Measurements from ENCODE around the gene PITX3. TPM values are rescaled to one million over a fixed set of nuclear protein-coding genes. Genes with fewer than 3 reads are reported as not detected.

PITX3 gene
- total and polyA plus RNA-seq, 9 of the 15 experiments (the other 6 are each of a cell fraction or from before 2014, with no cell fraction given): 0.30 to 0.98 (median 0.95) TPM; not detected in 6

GRCh38 chr10:102225646-102226541, 15.4 kb downstream of the PITX3 start, which contains the start of gene ELOVL3 (continued):
- no peak for TF ChIP-seq YBX1 (IDR thresholded peaks at IDR 0.05)
- TF ChIP-seq ZNF436 (CRISPR knock-in tag; IDR thresholded peaks at IDR 0.05): no peak
- TF ChIP-seq KDM4B (IDR thresholded peaks at IDR 0.05; ENCODE audit: borderline replicate concordance in 2 of 2, low read depth in 1 of 2): no peak
- no peak for TF ChIP-seq TCF7 (IDR thresholded peaks at IDR 0.05; ENCODE audit: borderline replicate concordance)
- TF ChIP-seq SRSF9 (IDR thresholded peaks at IDR 0.05; ENCODE audit: borderline replicate concordance, low read depth, low read length): no peak
- no peak for TF ChIP-seq ZNF232 (CRISPR knock-in tag; IDR thresholded peaks at IDR 0.05)
- TF ChIP-seq GATA2 (CRISPR knock-in tag; IDR thresholded peaks at IDR 0.05): no peak
- TF ChIP-seq ZNF512 (tag; IDR thresholded peaks at IDR 0.05): no peak
- no peak for TF ChIP-seq ZNF518B (CRISPR knock-in tag; IDR thresholded peaks at IDR 0.05)
- no peak for TF ChIP-seq ETV5 (CRISPR knock-in tag; IDR thresholded peaks at IDR 0.05; ENCODE audit: low read depth)
- no peak for TF ChIP-seq RBM15 (IDR thresholded peaks at IDR 0.05; ENCODE audit: insufficient read depth, low read length)
- TF ChIP-seq ZNF589 (CRISPR knock-in tag; IDR thresholded peaks at IDR 0.05; ENCODE audit: low read depth): no peak
- TF ChIP-seq SMARCA5 (IDR thresholded peaks at IDR 0.05): no peak
- TF ChIP-seq, protein P1, sequence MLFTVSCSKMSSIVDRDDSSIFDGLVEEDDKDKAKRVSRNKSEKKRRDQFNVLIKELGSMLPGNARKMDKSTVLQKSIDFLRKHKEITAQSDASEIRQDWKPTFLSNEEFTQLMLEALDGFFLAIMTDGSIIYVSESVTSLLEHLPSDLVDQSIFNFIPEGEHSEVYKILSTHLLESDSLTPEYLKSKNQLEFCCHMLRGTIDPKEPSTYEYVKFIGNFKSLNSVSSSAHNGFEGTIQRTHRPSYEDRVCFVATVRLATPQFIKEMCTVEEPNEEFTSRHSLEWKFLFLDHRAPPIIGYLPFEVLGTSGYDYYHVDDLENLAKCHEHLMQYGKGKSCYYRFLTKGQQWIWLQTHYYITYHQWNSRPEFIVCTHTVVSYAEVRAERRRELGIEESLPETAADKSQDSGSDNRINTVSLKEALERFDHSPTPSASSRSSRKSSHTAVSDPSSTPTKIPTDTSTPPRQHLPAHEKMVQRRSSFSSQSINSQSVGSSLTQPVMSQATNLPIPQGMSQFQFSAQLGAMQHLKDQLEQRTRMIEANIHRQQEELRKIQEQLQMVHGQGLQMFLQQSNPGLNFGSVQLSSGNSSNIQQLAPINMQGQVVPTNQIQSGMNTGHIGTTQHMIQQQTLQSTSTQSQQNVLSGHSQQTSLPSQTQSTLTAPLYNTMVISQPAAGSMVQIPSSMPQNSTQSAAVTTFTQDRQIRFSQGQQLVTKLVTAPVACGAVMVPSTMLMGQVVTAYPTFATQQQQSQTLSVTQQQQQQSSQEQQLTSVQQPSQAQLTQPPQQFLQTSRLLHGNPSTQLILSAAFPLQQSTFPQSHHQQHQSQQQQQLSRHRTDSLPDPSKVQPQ (CRISPR knock-in tag; IDR thresholded peaks at IDR 0.05; ENCODE audit: borderline replicate concordance): no peak
- no peak for TF ChIP-seq PRMT5 (CRISPR knock-in tag; IDR thresholded peaks at IDR 0.05)
- TF ChIP-seq HMGN3 (IDR thresholded peaks at IDR 0.05; ENCODE audit: borderline replicate concordance, extremely low read depth, insufficient read length, low read depth, low read length): no peak
- TF ChIP-seq, protein P2, sequence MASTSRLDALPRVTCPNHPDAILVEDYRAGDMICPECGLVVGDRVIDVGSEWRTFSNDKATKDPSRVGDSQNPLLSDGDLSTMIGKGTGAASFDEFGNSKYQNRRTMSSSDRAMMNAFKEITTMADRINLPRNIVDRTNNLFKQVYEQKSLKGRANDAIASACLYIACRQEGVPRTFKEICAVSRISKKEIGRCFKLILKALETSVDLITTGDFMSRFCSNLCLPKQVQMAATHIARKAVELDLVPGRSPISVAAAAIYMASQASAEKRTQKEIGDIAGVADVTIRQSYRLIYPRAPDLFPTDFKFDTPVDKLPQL (IDR thresholded peaks at IDR 0.05; ENCODE audit: extremely low read depth, insufficient read length): no peak
- TF ChIP-seq ZNF695 (CRISPR knock-in tag; IDR thresholded peaks at IDR 0.05): no peak
